ENCODE data around the gene ARHGEF28. TPM values are rescaled to one million over a fixed set of nuclear protein-coding genes. Genes with fewer than 3 reads are reported as not detected.

ARHGEF28 gene
- total RNA-seq, 1 donor from 2014 or later, result 72.1 TPM

DNA sequence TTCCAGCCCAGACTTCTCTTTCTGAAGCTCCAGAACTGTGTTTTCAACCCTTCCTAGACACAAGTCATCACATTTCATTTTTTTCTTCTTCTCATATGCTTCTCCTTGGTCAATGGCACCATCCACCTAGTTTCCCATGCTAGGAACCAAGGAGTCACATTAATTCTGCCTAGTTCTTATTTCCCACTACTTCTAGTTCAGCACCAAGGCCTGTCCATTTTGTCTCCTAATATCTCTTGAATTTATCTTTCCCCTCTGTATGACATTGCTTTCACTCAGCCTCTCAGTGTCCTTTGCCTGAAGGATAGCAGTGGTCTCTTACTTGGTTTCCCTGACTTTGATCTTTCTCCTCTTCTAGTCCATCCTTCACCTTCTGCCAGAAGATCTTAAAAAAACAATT, 38.8 kb downstream of the ARHGEF28 start:
- H3K4me3 ChIP-seq (ENCODE audit: low read depth, low read length), result no peak overlapping the region
- TF ChIP-seq CTCF (conservative IDR thresholded peaks at IDR 0.05; ENCODE audit: low read depth, low read length), result no peak
- no peak for DNase-seq (ENCODE audit: low read depth)

DNA sequence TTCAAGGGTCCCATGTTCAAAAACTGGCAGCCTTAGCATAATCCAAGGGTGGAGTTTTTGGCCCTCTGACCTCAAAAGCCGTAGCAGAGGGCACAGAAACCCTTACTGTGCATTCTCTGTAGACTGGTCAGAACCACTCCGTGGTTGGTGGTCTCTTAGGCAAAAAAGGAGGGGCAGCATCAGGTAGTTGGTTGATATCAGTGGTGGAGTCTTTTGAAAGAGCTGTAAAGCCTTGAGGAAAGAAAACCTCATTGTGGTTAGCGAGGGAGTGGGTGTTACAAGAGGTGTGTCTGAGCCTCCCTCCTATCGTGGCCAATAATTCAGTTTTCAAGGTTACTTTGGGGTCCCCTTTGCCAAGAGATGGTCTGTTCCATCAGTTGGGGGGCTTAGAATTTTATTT, 40.9 kb downstream of the ARHGEF28 start:
- TF ChIP-seq CTCF (conservative IDR thresholded peaks at IDR 0.05; ENCODE audit: low read depth, low read length), result no peak
- H3K4me3 ChIP-seq (ENCODE audit: low read depth, low read length), result no peak overlapping the region
- no peak for DNase-seq (ENCODE audit: low read depth)

- no peak for TF ChIP-seq CTCF (conservative IDR thresholded peaks at IDR 0.05; ENCODE audit: low read depth, low read length)
- no peak for DNase-seq (ENCODE audit: low read depth)
- no peak overlapping the region for H3K4me3 ChIP-seq (ENCODE audit: low read depth, low read length)
Observed at GRCh38 chr5:73668017-73668416, 42.0 kb downstream of the ARHGEF28 start.

- peak; percentile 74 for DNase-seq (ENCODE audit: low read depth)
- no peak overlapping the region for H3K4me3 ChIP-seq (ENCODE audit: low read depth, low read length)
- TF ChIP-seq CTCF (conservative IDR thresholded peaks at IDR 0.05; ENCODE audit: low read depth, low read length), result no peak
Observed at GRCh38 chr5:73668486-73669111, 42.6 kb downstream of the ARHGEF28 start.

DNA sequence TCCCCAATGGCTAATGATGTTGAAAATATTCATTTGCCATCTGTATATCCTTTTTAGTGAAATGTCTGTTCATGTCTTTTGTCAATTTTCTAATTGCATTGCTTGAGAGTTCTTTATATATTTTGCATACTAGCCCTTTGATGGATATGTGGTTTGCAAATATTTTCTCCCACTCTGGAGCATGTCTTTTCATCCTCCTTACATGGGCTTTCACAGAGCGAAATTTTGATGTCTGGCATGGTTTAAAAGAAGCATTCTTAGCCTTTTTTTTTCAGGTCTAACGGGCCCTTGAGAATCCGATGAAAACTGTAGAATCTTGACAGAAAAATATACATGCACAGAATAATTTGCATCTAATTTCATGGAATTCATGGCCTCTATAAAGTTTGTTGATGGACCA, 44.7 kb downstream of the ARHGEF28 start:
- TF ChIP-seq CTCF (conservative IDR thresholded peaks at IDR 0.05; ENCODE audit: low read depth, low read length), result no peak
- H3K4me3 ChIP-seq (ENCODE audit: low read depth, low read length), result no peak overlapping the region
- no peak for DNase-seq (ENCODE audit: low read depth)

GRCh38 chr5:73672132-73672531, 46.1 kb downstream of the ARHGEF28 start:
- H3K4me3 ChIP-seq (ENCODE audit: low read depth, low read length), result no peak overlapping the region
- TF ChIP-seq CTCF (conservative IDR thresholded peaks at IDR 0.05; ENCODE audit: low read depth, low read length), result no peak
- no peak for DNase-seq (ENCODE audit: low read depth)

DNA sequence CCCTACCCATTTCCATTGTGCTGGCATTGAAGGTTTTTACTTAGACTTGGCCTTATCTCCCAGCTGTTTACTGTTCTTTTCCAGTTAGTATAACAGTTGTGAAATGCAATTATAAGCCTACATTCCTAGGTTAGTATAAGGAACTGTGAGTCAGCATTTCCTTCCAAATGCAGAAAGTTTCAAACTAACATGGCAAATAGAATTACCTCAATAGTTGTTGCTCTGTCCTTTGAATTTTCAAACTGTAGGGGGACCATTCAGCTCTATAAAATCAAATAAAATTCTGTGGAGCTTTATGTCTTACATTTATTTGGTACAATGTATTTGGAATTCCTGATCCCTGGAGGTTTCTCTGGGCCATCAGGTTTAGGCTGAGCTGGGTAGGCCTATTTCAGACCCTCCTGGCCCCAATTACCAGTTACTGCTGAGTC, 47.2 kb downstream of the ARHGEF28 start:
- no peak overlapping the region for H3K4me3 ChIP-seq (ENCODE audit: low read depth, low read length)
- no peak for TF ChIP-seq CTCF (conservative IDR thresholded peaks at IDR 0.05; ENCODE audit: low read depth, low read length)
- no peak for DNase-seq (ENCODE audit: low read depth)
